ENCODE results near the gene TSR3.
"Not testable (repeated sequence)": the region's sequence is repeated elsewhere in the genome, so short reads cannot be mapped to it uniquely, and the experiment has no call there.

The TSR3 gene

GRCh38 chr16:1331712-1332617 is 19.7 kb downstream of the TSR3 start:
- H3K4me1 Mint-ChIP-seq = peaks cover 9% of the 10 kb centered on the region
- peak overlapping the region; percentile 60 for H3K4me3 Mint-ChIP-seq
- TF ChIP-seq CTCF (IDR thresholded peaks at IDR 0.05) = no peak
- DNase-seq = peak; percentile 69
- H3K9me3 Mint-ChIP-seq = no peaks in the 10 kb centered on the region
- no peak overlapping the region for H3K27ac Mint-ChIP-seq
- H3K27me3 Mint-ChIP-seq (ENCODE audit: low read depth, poor library complexity) = peaks cover 56% of the 10 kb centered on the region
- no peaks in the 10 kb centered on the region for H3K36me3 Mint-ChIP-seq (ENCODE audit: low read depth)

GRCh38 chr16:1330931-1331711 is 20.6 kb downstream of the TSR3 start:
- Mint-ChIP-seq H3K27ac (no peak overlapping the region), H3K4me1 (peaks cover 12% of the 10 kb centered on the region), H3K27me3 (ENCODE audit: low read depth, poor library complexity) (peaks cover 48% of the 10 kb centered on the region), H3K36me3 (ENCODE audit: low read depth) (no peaks in the 10 kb centered on the region), H3K9me3 (no peaks in the 10 kb centered on the region), H3K4me3 (peak overlapping the region; percentile 58)
- no peak for TF ChIP-seq CTCF (IDR thresholded peaks at IDR 0.05)
- no peak for DNase-seq

GRCh38 chr16:1330260-1330914 is 21.3 kb downstream of the TSR3 start:
- H3K9me3 Mint-ChIP-seq = no peaks in the 10 kb centered on the region
- no peaks in the 10 kb centered on the region for H3K36me3 Mint-ChIP-seq (ENCODE audit: low read depth)
- peak; percentile 50 for TF ChIP-seq CTCF (IDR thresholded peaks at IDR 0.05)
- H3K4me1 Mint-ChIP-seq = peaks cover 12% of the 10 kb centered on the region
- no peak for DNase-seq
- H3K27ac Mint-ChIP-seq = no peak overlapping the region
- peaks cover 40% of the 10 kb centered on the region for H3K27me3 Mint-ChIP-seq (ENCODE audit: low read depth, poor library complexity)
- H3K4me3 Mint-ChIP-seq = no peak overlapping the region

GRCh38 chr16:1328961-1329360 is 22.7 kb downstream of the TSR3 start:
- H3K4me1 Mint-ChIP-seq = peaks cover 12% of the 10 kb centered on the region
- not testable (repeated sequence) for H3K36me3 Mint-ChIP-seq (ENCODE audit: low read depth); H3K9me3 Mint-ChIP-seq; DNase-seq; H3K27ac Mint-ChIP-seq; H3K4me3 Mint-ChIP-seq
- peaks cover 26% of the 10 kb centered on the region for H3K27me3 Mint-ChIP-seq (ENCODE audit: low read depth, poor library complexity)

- H3K4me3 Mint-ChIP-seq, DNase-seq, H3K27ac Mint-ChIP-seq, H3K9me3 Mint-ChIP-seq: not testable (repeated sequence)
- Mint-ChIP-seq H3K27me3 (ENCODE audit: low read depth, poor library complexity) (peaks cover 26% of the 10 kb centered on the region), H3K4me1 (peaks cover 12% of the 10 kb centered on the region), H3K36me3 (ENCODE audit: low read depth) (peaks cover 13% of the 10 kb centered on the region)
Observed at GRCh38 chr16:1328136-1328535, 23.5 kb downstream of the TSR3 start.

- Mint-ChIP-seq H3K4me1 (peaks cover 12% of the 10 kb centered on the region), H3K36me3 (ENCODE audit: low read depth) (peaks cover 13% of the 10 kb centered on the region), H3K27ac (no peak overlapping the region), H3K9me3 (no peaks in the 10 kb centered on the region), H3K4me3 (no peak overlapping the region), H3K27me3 (ENCODE audit: low read depth, poor library complexity) (peaks cover 23% of the 10 kb centered on the region)
- no peak for TF ChIP-seq CTCF (IDR thresholded peaks at IDR 0.05)
- DNase-seq = no peak
Observed at GRCh38 chr16:1327619-1327947, 24.1 kb downstream of the TSR3 start.
